Right lobe of liver (tissue), 4 donors: ENCODE results near the gene YLPM1.

Experiments
- CTCF ChIP-seq, 4 donors: fragments of 200-600 bp in 3 of 4; fragments of 450-650 bp in 1 of 4; IDR thresholded peaks; one replicate each; pipeline versions ENCODE4 v1.5.1 to v1.8.0; 2016 to 2022; ENCODE audit warnings: antibody characterized with exemption in 4 of 4, mild to moderate bottlenecking in 2 of 4
- POLR2A ChIP-seq: fragments of 450-650 bp; IDR thresholded peaks from one replicate; pipeline ENCODE4 v1.6.1; 2017; ENCODE audit warnings: antibody characterized with exemption, mild to moderate bottlenecking
- donor health status: DM: no; HTN: no; CAD: no.
- donor health status: DM: no; HTN: no; CAD: no.
- donor health status: DM: no; HTN: yes; CAD: no.

- TF ChIP-seq CTCF (IDR thresholded peaks at IDR 0.05) (no peak), POLR2A (no peak)
Measured at GRCh38 chr14:74882103-74882920, 119.2 kb downstream of the YLPM1 start.
